OCI-LY3 (cell line): Measurements from ENCODE around the gene PPP2R1B.

Source experiments
- EZH2phosphoT487 ChIP-seq: fragments of 200-600 bp; shearing (Covaris generic); IDR thresholded peaks from 2 replicates; pipeline ENCODE4 v1.6.1; 2018; ENCODE audit warnings: antibody characterized with exemption, mixed run types, low read depth
- TF ChIP-seq, protein P1 (sequence below): fragments of 200-600, 300-600 bp; sonication (generic); IDR thresholded peaks from 2 replicates; pipeline ENCODE4 v1.5.1; 2014; ENCODE audit warnings: antibody characterized with exemption, low read length, low read depth

DNA sequence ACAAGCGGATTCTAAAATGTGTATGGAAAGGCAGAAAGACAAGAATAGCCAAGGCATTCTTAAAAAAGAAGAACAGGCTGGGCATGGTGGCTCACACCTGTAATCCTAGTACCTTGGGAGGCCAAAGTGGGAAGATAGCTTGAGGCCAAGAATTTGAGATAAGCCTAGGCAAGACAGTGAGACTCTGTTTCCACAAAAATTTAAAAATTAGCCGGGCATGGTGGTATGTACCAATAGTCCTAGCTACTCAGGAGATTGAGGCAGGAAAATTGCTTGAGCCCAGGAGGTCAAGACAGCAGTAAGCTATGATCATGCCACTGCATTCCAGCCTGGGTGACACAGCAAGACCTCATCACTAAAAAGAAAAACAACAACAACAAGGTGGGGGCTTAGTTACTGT is 46.0 kb upstream of the PPP2R1B start:
- TF ChIP-seq, protein P1, sequence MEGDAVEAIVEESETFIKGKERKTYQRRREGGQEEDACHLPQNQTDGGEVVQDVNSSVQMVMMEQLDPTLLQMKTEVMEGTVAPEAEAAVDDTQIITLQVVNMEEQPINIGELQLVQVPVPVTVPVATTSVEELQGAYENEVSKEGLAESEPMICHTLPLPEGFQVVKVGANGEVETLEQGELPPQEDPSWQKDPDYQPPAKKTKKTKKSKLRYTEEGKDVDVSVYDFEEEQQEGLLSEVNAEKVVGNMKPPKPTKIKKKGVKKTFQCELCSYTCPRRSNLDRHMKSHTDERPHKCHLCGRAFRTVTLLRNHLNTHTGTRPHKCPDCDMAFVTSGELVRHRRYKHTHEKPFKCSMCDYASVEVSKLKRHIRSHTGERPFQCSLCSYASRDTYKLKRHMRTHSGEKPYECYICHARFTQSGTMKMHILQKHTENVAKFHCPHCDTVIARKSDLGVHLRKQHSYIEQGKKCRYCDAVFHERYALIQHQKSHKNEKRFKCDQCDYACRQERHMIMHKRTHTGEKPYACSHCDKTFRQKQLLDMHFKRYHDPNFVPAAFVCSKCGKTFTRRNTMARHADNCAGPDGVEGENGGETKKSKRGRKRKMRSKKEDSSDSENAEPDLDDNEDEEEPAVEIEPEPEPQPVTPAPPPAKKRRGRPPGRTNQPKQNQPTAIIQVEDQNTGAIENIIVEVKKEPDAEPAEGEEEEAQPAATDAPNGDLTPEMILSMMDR: no peak
- no peak for TF ChIP-seq EZH2phosphoT487
